ENCODE measurements around the gene ACTL8. TPM values are rescaled to one million over a fixed set of nuclear protein-coding genes. Genes with fewer than 3 reads are reported as not detected.

Gene ACTL8
- total RNA-seq, 4 donors from 2014 or later = not detected

DNA sequence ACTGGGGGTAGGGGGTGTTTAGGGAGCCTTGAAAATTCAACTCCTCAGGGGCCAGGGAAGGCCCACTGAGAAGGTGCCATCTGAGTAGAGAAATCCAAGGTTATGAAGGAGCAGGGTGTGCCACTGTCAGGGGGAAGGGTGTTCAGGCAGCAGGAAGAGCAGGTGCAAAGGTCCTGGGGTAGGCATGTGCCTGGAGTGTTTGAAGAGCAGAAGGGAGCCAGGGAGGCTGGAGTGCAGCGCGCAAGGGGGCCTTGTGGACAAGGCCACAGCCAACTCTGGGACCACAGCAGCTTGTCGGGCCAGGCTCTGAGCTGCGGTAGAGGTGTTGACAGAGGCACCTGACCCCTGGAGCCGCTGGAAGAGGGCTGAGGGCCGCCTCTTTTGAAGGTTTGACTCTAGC, 19.3 kb downstream of the ACTL8 start:
- in situ Hi-C loops (cut with MboI; ENCODE audit: low pct_ligation_motif_present in 1 of 4, low pct_unique_long_range_greater_than_20kb in 1 of 4, low sequenced_read_pairs in 3 of 4) = no loop called here
- no peak for DNase-seq
- Histone ChIP-seq H3K27me3 (no peaks in the 10 kb centered on the region), H3K36me3 (no peaks in the 10 kb centered on the region), H3K9me3 (no peaks in the 10 kb centered on the region), H3K27ac (no peak overlapping the region), H3K4me1 (no peaks in the 10 kb centered on the region), H3K4me3 (no peak overlapping the region)
- no peak for TF ChIP-seq POLR2A (IDR thresholded peaks at IDR 0.05)
- no peak for TF ChIP-seq EP300 (IDR thresholded peaks at IDR 0.05; ENCODE audit: low read depth)
- TF ChIP-seq CTCF (IDR thresholded peaks at IDR 0.05) = no peak
- TF ChIP-seq POLR2AphosphoS5 (IDR thresholded peaks at IDR 0.05) = no peak
- intact Hi-C loops (cut with DNase I; ENCODE audit: low total_unique reads) = no loop called here
- WGBS, 2 donors (ENCODE audit: low coverage in 1 of 2) = 82% methylated on average over 6 of the region's 6 CpGs; no CpG with 5 or more reads in 1 of the 2 donors

DNA sequence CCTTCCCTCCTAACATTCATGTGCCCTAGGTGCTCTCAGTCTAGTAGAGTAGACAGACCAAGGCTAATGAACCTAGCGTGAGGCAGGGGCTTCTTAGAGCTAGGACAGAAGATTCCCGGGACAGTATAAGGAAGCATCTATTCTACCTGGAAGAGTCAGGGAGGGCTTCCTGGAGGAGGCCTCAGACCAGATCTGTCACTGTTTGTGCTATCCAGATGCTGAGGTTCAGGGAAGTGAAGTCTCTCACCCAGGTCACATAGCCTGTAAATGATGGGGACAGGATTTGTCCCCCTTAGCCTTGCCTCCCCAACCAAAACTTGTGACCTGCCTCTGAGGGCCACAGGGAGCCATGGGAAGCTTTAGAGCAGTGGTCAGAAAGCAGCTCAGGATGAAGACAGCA, 20.7 kb downstream of the ACTL8 start:
- no peak for DNase-seq
- Histone ChIP-seq H3K9me3 (no peaks in the 10 kb centered on the region), H3K4me3 (no peak overlapping the region), H3K36me3 (no peaks in the 10 kb centered on the region), H3K4me1 (no peaks in the 10 kb centered on the region), H3K27me3 (no peaks in the 10 kb centered on the region), H3K27ac (no peak overlapping the region)
- intact Hi-C loops (cut with DNase I; ENCODE audit: low total_unique reads) = no loop called here
- in situ Hi-C loops (cut with MboI; ENCODE audit: low pct_ligation_motif_present in 1 of 4, low pct_unique_long_range_greater_than_20kb in 1 of 4, low sequenced_read_pairs in 3 of 4) = no loop called here
- 100% methylated on average over 2 of the region's 2 CpGs; no CpG with 5 or more reads in 1 of the 2 donors for WGBS, 2 donors (ENCODE audit: low coverage in 1 of 2)
- TF ChIP-seq POLR2AphosphoS5 (IDR thresholded peaks at IDR 0.05) = no peak
- no peak for TF ChIP-seq CTCF (IDR thresholded peaks at IDR 0.05)
- no peak for TF ChIP-seq EP300 (IDR thresholded peaks at IDR 0.05; ENCODE audit: low read depth)
- TF ChIP-seq POLR2A (IDR thresholded peaks at IDR 0.05) = no peak

- no peak for TF ChIP-seq POLR2A (IDR thresholded peaks at IDR 0.05)
- TF ChIP-seq CTCF (IDR thresholded peaks at IDR 0.05) = no peak
- TF ChIP-seq POLR2AphosphoS5 (IDR thresholded peaks at IDR 0.05) = no peak
- no peak for TF ChIP-seq EP300 (IDR thresholded peaks at IDR 0.05; ENCODE audit: low read depth)
- intact Hi-C loops (cut with DNase I; ENCODE audit: low total_unique reads) (no loop called here), in situ Hi-C loops (cut with MboI; ENCODE audit: low pct_ligation_motif_present in 1 of 4, low pct_unique_long_range_greater_than_20kb in 1 of 4, low sequenced_read_pairs in 3 of 4) (no loop called here)
- Histone ChIP-seq H3K4me1 (no peaks in the 10 kb centered on the region), H3K9me3 (no peaks in the 10 kb centered on the region), H3K36me3 (no peaks in the 10 kb centered on the region), H3K27me3 (no peaks in the 10 kb centered on the region), H3K27ac (no peak overlapping the region), H3K4me3 (no peak overlapping the region)
- WGBS, 2 donors (ENCODE audit: low coverage in 1 of 2) = 41 to 56% methylated on average over 3 to 11 of the region's 11 CpGs
- no peak for DNase-seq
Measured at GRCh38 chr1:17776426-17776825, 21.3 kb downstream of the ACTL8 start.

- TF ChIP-seq POLR2A (IDR thresholded peaks at IDR 0.05) = no peak
- TF ChIP-seq CTCF (IDR thresholded peaks at IDR 0.05) = no peak
- no peak for TF ChIP-seq EP300 (IDR thresholded peaks at IDR 0.05; ENCODE audit: low read depth)
- TF ChIP-seq POLR2AphosphoS5 (IDR thresholded peaks at IDR 0.05) = no peak
Measured at GRCh38 chr1:17777330-17777729, 22.2 kb downstream of the ACTL8 start.

More at GRCh38 chr1:17777330-17777729, 22.2 kb downstream of the ACTL8 start:
- Histone ChIP-seq H3K4me1 (no peaks in the 10 kb centered on the region), H3K4me3 (no peak overlapping the region), H3K36me3 (no peaks in the 10 kb centered on the region), H3K27ac (no peak overlapping the region), H3K27me3 (no peaks in the 10 kb centered on the region), H3K9me3 (no peaks in the 10 kb centered on the region)
- intact Hi-C loops (cut with DNase I; ENCODE audit: low total_unique reads) = no loop called here
- in situ Hi-C loops (cut with MboI; ENCODE audit: low pct_ligation_motif_present in 1 of 4, low pct_unique_long_range_greater_than_20kb in 1 of 4, low sequenced_read_pairs in 3 of 4) = no loop called here
- DNase-seq = no peak
- WGBS, 2 donors (ENCODE audit: low coverage in 1 of 2) = 60 to 73% methylated on average over 1 to 10 of the region's 10 CpGs
